Renal cortex interstitium (tissue), 11 donors: ENCODE results near the gene KIF26B. TPM values are rescaled to one million over a fixed set of nuclear protein-coding genes. Genes with fewer than 3 reads are reported as not detected.

Experiments
- DNase-seq, 11 donors: peaks; one replicate each; pipeline ENCODE4 v3.0.0-alpha.2; 2013; ENCODE audit warnings: low read depth in 9 of 11, low spot score in 4 of 11; ENCODE audit errors: extremely low read depth in 1 of 11
- polyA plus RNA-seq, 3 donors: library from polyadenylated mRNA; unstranded; fragments of 120-200 nt; gene quantifications; one replicate each; pipeline ENCODE4 v1.2.1, GENCODE V29; 2013; ENCODE audit not compliant: insufficient read length in 3 of 3

Gene KIF26B
- polyA plus RNA-seq, 3 donors = 33.4 to 39.4 (median 38.3) TPM

GRCh38 chr1:245578771-245579170 lies 424.0 kb downstream of the KIF26B start:
- no peak for DNase-seq

DNA sequence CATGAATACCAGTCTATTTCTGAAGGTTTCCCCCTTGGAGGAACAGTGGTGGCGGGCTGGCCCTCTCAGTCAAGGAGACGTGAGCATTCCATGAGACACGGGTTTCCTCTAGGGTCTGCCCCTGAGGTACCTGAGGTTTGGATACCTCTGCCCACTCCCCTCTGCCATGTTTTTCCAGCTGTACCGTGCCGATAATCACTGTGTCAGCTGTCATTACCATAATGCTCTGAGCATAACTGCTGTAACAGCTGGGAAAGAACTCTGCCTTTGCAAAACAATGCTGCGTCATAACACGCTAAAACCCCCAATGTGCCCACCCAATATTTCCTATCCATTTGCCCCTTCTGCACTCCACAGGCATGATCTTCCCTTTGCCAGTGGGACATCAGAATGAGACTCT lies 425.1 kb downstream of the KIF26B start:
- DNase-seq = no peak

- no peak for DNase-seq
Observed at GRCh38 chr1:245580651-245581050, 425.9 kb downstream of the KIF26B start.

GRCh38 chr1:245582026-245582425 lies 427.2 kb downstream of the KIF26B start:
- no peak for DNase-seq

- no peak for DNase-seq
Observed at GRCh38 chr1:245583081-245583480, 428.3 kb downstream of the KIF26B start.

DNA sequence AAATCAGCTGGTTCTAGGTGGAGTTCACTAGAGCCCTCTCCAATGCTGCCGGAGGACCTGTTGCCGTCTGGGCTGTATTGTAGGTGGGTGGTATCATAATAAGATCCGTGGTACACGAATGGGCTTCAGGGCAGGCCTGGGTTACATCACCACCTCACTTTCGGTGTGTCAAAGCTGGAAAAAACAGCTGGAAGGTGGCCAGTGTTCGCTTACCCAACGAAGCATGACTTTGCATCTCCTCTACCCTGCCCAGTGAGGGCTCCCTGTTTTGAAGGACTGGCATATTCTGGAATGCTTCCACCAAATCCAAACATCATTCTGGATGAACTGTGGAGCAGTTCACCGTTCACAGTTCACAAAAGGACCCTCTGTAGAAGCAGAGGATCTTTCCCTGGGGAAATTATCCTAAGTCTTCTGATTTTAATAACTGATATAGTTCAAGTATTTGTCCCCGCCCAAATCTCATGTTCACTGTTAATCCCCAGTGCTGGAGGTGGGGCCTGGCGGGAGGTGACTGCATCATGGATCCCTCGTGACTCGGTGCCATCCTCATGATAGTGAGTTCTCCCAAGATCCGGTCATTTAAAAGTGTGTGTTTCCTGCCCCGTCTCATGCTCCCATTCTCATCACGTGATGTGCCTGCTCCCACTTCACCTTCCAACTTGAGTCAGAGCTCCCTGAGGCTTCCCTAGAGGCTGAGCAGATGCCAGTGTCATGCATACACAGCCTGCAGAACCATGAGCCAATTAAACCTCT lies 429.0 kb downstream of the KIF26B start:
- no peak for DNase-seq

- no peak for DNase-seq
Observed at GRCh38 chr1:245585252-245585959, 430.6 kb downstream of the KIF26B start.

- no peak for DNase-seq
Observed at GRCh38 chr1:245587435-245588115, 432.8 kb downstream of the KIF26B start.

GRCh38 chr1:245588116-245588639 lies 433.4 kb downstream of the KIF26B start:
- no peak for DNase-seq

- no peak for DNase-seq
Observed at GRCh38 chr1:245589316-245589715, 434.5 kb downstream of the KIF26B start.

DNA sequence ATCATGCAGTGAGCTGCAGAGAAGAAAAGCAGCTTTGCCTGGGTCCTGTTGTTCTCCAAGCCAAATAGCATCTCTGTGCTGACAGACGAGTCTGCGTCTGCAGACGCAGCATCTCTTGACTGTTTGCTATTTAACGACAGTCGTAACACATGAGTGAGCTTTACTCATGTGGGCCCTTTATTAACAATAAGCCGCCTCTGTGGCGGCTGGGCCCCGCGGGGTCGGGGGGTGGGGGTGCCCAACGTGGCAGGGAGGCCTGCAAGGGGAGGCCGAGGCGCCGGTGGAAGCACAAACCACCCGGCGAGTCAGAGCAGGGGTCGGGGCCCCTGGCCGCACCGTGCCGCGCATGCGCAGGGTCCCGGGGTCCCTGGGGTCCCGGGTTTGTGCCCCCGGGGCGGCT lies 435.1 kb downstream of the KIF26B start:
- no peak for DNase-seq

DNA sequence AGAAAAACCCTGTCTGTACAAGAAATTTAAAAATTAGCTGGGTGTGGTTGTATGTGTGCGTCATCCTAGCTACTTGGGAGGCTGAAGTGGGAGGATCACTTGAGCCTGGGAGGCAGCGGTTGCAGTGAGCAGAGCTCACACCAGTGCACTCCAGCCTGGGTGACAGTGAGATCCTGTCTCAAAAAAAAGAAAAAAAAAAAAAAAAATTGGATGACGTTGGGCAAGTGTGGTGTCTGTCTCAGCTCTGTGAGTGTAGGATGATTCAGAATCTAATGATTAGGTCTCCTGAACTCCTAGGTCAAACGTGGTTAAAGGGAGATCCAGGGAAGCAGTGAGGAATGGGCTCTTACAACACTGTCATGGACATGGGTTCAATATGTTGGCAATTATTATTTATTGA lies 435.9 kb downstream of the KIF26B start:
- DNase-seq = no peak

- no peak for DNase-seq
Observed at GRCh38 chr1:245591346-245592188, 436.8 kb downstream of the KIF26B start.

GRCh38 chr1:245592189-245592460 lies 437.3 kb downstream of the KIF26B start:
- no peak for DNase-seq

DNA sequence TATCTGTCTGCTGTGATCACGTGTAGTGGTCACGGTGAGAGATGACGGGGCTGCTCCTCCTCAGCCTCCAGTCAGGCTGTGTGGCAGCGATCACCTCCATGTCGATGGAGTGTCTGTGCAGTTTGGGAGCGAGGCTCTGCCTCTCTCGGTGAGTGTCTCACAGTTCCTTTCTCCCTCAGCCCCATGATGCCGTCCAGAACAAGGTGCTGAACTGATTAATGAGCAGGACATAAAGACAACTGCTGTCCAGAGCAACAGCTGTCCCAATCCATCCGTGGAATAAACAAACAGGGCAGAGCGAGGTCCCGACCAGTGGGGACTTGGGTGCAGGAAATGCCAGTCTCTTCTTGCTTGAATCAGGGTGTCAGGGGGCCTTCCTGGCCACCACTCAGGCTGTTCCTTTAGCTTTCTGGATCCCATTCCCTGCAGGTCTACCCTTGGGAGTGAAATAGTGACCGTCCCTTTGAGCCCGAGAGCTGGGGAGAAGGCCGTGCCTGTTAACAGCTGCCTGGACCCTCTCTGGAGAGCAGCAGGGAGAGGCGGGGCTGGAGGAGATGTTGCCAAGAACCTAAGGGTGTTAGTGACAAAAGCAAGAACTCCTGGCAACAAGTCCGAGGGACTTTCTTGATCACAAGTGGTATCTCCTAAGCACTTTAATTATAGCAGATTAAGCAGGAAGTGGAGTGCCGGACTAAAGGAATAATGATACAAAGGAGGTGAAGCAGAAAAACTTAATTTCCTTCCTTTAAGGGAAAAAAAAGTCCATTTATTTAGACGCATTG lies 443.9 kb downstream of the KIF26B start:
- DNase-seq = no peak

DNA sequence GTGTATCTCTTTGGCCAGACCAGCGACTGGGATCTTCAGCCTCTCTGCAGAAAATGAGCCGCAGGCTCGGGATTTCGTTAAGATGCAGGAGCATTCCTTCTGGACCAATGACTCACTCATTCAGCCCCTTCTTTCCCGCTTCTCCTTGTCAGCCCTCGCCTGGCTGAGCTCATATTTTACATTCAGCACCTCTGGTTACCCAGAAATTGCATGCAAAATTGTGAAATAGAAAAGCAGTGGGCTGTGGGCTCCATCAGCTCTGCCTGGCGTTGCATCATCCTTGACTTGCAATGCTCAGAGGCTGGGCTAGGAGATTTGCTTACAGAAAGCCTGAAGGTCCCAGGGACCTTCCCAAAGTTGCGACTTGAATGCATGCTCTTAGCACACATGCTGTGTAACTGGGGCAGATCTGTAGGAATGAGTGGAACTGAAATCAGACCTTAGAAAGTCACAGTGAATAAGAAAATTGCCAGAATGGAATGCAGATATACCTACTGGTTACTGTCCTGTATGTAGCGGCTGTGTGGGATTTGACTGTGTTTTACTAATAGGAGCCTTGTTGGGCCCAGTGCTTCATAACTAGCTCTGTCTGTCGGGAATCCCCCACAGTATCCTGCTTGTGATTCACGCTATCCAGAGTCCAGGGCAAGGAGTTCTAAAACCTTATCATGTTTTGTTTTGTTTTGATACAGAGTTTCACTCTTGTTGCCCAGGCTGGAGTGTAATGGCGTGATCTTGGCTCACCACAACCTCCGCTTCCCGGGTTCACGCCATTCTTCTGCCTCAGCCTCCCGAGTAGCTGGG lies 444.8 kb downstream of the KIF26B start:
- DNase-seq = no peak

DNA sequence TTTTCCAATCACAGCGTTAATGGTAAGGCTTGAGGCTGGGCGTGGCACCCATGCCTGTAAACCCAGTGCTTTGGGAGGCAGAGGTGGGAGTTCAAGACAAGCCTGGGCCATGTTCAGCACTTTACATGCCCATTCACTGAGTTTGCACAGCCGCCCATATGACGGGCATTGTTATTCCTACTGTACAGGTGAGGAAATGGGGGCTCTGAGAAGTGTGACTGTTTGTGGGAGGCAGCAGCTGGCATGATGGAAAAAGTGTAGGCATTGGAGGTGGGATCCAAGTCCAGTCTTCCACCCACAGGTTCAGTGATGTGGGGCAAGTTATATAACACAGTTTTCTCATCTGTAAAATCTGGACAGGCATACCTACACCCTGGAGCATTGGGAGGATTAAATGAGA lies 445.9 kb downstream of the KIF26B start:
- no peak for DNase-seq
